ENCODE measurements around the gene B3GNT2.
A peak's percentile ranks its signal among the peaks of the same experiment; 100 is the strongest.

Gene B3GNT2

DNA sequence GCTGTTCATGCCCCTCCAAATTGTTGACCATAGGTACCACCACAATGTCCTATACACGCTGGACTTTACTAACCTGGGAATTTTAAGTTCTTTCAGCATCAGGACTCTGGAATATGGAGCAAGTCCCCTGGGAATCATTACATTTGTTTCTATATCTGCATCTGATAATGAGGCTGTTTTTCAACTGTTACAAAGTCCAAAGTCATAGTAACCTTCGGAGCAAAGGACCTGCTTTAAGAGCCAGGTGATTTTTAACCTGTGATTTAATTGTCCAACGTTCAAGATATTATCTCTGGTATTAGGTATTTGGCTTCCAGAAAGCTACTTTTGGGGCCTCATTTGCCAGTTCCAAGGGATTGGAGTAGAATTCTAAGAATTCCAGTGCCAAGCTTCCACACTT is 7.5 kb upstream of the B3GNT2 start:
- no peak overlapping the region for H3K4me3 Mint-ChIP-seq
- no peaks in the 10 kb centered on the region for H3K9me3 Mint-ChIP-seq
- H3K4me1 Mint-ChIP-seq: no peaks in the 10 kb centered on the region
- TF ChIP-seq, protein P1, sequence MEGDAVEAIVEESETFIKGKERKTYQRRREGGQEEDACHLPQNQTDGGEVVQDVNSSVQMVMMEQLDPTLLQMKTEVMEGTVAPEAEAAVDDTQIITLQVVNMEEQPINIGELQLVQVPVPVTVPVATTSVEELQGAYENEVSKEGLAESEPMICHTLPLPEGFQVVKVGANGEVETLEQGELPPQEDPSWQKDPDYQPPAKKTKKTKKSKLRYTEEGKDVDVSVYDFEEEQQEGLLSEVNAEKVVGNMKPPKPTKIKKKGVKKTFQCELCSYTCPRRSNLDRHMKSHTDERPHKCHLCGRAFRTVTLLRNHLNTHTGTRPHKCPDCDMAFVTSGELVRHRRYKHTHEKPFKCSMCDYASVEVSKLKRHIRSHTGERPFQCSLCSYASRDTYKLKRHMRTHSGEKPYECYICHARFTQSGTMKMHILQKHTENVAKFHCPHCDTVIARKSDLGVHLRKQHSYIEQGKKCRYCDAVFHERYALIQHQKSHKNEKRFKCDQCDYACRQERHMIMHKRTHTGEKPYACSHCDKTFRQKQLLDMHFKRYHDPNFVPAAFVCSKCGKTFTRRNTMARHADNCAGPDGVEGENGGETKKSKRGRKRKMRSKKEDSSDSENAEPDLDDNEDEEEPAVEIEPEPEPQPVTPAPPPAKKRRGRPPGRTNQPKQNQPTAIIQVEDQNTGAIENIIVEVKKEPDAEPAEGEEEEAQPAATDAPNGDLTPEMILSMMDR (IDR thresholded peaks at IDR 0.05): no peak
- DNase-seq: no peak
- no peaks in the 10 kb centered on the region for H3K36me3 Mint-ChIP-seq (ENCODE audit: low read depth)
- no peak overlapping the region for H3K27ac Mint-ChIP-seq
- H3K27me3 Mint-ChIP-seq (ENCODE audit: low read depth, poor library complexity): peaks cover 8% of the 10 kb centered on the region

DNA sequence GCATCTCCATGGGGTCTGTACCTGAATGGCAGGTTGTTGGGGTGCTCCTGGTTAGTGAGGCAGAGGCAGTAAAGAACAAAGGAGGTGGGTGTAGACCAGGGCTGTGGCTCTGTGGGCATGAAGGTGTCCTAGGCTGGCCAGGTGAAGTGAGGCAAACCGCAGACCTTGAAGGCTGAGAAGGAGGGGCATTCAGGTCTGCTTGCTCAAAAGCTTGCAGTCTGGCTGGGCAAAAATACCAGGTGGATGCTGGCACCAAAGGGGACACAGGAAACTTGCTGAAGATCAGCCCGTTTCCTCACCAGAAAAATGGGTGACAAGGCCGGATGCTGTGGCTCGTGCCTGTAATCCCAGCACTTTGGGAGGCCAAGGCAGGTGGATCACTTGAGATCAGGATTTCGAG is 6.7 kb upstream of the B3GNT2 start:
- Mint-ChIP-seq H3K27ac (peak overlapping the region; percentile 29), H3K4me3 (no peak overlapping the region), H3K27me3 (ENCODE audit: low read depth, poor library complexity) (peaks cover 8% of the 10 kb centered on the region), H3K4me1 (no peaks in the 10 kb centered on the region), H3K36me3 (ENCODE audit: low read depth) (no peaks in the 10 kb centered on the region), H3K9me3 (no peaks in the 10 kb centered on the region)
- TF ChIP-seq, protein P1 (IDR thresholded peaks at IDR 0.05): no peak
- DNase-seq: no peak

DNA sequence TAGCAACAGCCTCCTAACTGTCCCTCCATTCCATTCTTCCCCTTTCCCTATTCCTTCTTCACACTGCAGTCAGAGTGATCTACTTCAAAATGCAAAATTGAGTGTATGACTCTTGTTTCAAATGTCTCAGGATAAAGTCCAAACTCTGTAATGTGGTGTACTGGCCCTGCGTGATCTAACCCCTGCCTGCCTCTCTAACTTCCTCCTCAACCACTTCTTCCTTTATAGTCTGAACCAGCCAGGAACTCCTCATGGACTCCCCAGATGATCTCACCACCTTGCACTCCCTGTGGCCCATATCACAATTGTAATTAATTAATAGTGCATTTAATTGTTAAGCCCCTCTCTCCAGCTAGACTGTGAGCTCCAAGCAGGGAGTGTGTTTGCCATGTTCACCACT is 3.1 kb upstream of the B3GNT2 start:
- Mint-ChIP-seq H3K4me1 (peaks cover 5% of the 10 kb centered on the region), H3K27me3 (ENCODE audit: low read depth, poor library complexity) (peaks cover 8% of the 10 kb centered on the region), H3K36me3 (ENCODE audit: low read depth) (no peaks in the 10 kb centered on the region), H3K9me3 (no peaks in the 10 kb centered on the region), H3K27ac (no peak overlapping the region), H3K4me3 (no peak overlapping the region)
- TF ChIP-seq, protein P1 (IDR thresholded peaks at IDR 0.05): no peak
- DNase-seq: no peak

DNA sequence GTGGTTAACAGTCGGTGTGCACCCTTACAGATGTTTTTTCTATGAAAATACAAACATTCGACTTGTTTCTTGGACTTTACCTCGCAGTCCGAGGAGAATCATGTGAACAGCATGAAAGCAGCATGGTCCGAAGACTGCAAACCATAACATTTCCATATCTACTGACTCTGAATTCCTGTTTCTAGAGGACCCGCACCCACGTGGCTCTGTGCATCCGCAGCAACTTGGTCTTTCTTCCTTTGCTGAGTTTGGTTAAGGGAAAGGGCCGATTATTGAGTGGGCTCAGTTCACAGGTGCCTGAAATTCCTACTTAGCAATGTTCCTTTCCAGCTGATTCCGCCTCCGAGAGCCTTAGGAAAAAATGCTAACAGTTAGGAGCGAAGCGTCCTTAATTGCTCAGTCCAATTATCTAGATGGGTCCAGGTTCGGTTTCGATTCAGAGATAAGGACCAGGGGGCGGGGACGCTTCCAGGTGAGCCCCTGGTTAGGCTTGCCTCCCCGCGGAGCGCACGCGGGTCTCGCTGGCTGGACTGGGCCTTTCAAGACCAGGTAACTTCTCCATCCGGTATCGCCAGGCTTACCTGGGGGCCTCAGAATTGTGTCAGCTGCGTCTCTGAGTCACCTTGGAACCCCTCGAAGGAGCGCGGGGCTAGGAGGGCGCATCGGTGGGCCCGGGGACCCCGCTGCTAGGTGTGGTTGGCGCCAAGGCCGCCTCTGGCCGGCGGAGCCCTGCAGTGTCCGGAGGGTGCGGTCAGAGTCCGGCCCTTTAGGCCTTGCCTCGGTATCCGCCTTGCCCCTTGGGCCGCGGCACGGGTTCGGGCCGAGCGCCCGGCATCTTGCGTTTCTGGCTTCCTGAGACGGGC is 1.1 kb upstream of the B3GNT2 start:
- Mint-ChIP-seq H3K27me3 (ENCODE audit: low read depth, poor library complexity) (peaks cover 2% of the 10 kb centered on the region), H3K4me1 (peaks cover 19% of the 10 kb centered on the region), H3K9me3 (no peaks in the 10 kb centered on the region), H3K27ac (no peak overlapping the region), H3K36me3 (ENCODE audit: low read depth) (no peaks in the 10 kb centered on the region), H3K4me3 (peak overlapping the region; percentile 77)
- TF ChIP-seq, protein P1 (IDR thresholded peaks at IDR 0.05): no peak
- DNase-seq: no peak

DNA sequence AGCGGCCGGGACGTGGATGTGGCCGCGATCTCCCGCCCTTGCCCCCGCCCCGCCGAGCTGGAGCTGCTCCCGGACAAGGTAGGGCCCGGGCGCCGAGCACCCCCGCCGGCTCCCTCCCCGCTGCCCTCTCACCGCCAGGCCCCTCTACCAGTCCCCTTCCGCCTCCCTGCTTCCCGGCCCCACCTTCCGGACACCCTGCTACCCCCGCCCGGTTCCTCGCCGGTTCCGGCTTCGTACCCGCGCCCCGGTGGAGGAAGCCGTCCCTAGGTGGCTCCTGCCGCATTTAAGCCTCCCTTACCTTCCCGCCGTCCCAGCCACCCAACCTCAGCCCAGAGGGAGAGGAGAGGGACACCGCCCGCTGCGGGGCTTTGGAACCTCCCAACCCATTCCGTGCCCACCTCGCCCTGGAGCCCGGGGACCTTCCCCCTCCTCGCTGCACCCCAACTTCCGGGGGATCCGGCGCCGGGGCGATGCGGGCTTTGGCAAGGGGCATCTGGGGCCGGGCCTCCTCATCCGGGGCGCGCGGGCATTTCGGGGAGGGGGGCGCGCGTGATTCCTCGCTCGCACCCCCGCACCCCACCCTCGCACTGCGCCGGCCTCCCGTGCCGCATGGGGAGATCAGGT is 475 bp downstream of the B3GNT2 start:
- Mint-ChIP-seq H3K27ac (no peak overlapping the region), H3K27me3 (ENCODE audit: low read depth, poor library complexity) (peaks cover 2% of the 10 kb centered on the region), H3K36me3 (ENCODE audit: low read depth) (no peaks in the 10 kb centered on the region), H3K4me1 (peaks cover 35% of the 10 kb centered on the region), H3K4me3 (peak overlapping the region; percentile 87), H3K9me3 (no peaks in the 10 kb centered on the region)
- DNase-seq: no peak
- TF ChIP-seq, protein P1 (IDR thresholded peaks at IDR 0.05): no peak

Data from nephron progenitor cell (in vitro differentiated cells).